Endothelial cell of hepatic sinusoid (primary cell): ENCODE measurements around the gene PCSK9.
"Not testable (repeated sequence)": the region's sequence is repeated elsewhere in the genome, so short reads cannot be mapped to it uniquely, and the experiment has no call there.

ENCODE experiments used
- in situ Hi-C: cut with HindIII; loops from 2 replicates; pipeline ENCODE4 v1.10.0; 2017; ENCODE audit warnings: low sequenced_read_pairs

The PCSK9 gene

DNA sequence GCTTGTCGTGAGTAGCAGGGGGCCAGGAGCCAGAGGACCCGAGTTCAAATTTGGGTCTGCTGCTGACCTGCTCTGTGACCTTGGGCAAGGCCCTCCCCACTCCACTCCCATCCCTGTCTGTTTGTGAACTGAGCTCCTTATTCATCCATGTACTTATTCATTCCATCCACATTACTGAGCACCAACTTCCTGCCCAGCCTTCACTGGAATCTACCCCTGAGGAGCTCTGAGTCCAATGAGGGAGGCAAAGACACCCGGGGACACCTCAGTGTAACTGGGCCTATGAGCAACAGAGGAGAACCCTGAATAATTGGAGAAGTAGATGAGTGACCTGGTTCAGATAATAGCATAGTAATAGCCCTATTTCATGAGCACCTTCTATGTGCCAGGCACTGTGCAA, 31.7 kb upstream of the PCSK9 start:
- in situ Hi-C loops: no loop called here

DNA sequence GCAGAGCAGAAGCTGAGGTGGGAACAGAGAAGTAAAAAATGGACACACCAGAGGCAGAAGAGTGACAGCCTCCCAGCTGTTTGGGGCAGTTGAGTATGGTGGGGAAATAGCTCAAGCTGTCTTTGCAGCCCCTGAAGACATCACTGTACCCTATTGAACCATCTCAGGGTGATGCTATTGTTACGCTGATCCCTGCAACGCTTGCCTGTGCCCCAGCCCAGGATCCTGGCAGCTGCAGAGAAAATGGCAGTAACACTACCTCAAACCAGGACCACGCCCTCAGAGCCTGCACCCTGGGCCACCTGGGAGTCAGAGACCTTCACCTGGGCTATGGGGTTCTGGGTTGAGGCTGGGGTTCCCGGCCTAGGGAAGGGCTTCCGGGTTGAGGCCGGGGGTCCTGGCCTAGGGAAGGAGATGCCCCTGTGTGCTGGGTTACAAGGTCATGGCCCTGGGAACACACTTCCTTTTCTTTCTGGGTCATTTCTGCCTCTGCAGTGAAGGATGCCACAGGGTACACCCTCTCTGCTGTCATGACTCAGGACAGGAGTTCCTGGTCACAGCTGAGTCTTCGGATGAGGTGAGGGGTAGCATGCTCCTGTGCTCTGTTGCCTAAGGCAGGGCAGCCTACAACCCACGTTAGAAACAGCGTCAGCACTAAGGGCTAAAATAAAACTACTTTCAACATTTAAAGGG, 29.0 kb upstream of the PCSK9 start:
- in situ Hi-C loops: no loop called here

DNA sequence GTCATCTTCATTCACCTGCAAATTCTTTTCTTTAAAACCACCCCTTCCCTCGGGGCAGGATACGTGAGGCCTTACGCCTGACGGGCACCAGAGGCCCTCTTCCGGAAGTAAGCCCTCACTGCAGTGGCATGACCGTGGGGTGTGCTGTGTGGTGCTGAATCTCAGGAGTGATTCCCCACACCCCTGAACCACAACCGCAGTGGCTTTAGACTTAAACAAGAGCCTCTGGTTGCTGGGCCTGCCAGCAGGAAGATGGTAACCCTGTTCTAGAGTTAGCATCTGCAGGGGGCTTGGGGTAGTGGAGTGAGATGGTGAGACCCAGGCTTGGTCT, 28.5 kb upstream of the PCSK9 start:
- in situ Hi-C loops: no loop called here

DNA sequence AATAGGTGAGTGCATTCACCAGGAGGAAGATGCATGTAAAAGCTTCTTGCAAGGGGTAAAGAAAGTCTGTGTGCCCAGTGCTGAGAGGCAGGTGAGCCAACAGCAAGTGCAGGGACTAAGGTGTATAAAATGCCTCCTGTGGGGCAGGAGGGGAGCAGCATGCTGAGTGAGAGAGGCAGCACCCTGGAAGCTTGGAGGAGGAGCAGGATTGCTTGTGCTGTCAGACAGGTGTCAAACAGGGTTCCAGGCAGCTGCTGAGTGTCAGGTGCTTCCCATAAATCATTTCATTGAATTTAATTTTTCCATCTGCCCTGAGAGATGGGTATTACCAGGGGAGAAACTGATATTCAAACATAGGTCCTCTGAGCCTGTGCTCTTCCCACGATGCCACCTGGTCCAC, 26.7 kb upstream of the PCSK9 start:
- in situ Hi-C loops: no loop called here

DNA sequence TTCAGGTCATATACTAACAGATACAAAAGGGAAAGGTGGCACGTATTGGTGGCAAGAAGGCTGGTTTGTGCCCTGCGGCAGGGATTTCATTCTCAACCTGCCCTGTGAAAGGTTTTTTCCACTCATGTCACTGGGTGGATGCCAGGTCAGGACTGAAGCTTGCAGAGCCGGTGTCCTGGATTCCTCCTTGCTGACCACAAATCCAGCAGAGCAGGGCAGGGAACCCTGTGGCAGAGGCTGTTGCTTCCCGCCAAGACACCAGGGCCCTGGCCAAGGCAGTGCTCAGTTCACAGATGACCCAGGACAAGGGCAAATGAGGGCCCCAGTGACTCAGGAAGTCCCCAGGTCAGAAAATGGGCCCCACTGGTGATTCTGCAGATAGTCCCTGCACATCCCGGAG, 24.2 kb upstream of the PCSK9 start:
- in situ Hi-C loops: no loop called here

DNA sequence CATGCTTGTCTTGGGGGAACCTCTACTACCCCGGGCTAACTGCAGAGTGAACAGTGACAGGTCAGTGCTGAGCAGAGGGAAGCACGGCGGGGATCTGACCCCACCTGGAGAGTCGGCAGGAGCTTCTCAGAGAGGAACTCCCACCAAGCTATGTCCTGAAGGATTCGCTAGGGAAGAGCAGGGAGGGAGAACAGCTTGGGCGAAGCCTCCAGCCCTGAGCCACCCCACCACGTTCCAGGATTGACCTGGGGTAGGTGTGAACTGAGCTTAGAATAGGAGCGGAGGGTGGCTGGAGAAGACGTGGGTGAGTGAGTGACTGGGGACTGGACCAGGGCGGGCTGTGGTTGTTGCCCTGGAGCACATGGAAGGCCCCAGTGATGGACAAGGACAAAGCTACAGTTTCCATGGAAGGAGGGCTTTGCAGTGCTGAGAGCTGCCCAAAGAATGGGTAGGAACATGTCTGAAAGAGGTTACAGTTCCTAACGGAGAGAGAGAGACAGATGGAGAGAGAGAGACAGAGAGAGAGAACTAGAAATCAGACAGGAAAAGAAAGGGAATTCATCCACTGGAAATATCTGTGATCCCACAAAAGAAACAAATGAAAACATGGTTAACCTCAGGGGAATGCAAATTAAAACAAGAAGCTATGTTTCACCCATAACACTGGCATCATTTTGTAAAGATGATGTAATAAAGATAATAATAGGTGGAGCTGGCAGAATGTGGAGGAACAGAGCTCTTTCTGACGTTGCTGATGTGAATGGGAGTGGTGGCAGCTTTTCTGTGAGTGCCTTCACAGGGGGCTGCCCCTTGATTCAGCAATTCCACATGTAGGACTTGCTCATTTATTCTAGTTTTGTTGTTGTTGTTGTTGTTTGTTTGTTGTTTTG, 23.4 kb upstream of the PCSK9 start:
- in situ Hi-C loops: no loop called here

DNA sequence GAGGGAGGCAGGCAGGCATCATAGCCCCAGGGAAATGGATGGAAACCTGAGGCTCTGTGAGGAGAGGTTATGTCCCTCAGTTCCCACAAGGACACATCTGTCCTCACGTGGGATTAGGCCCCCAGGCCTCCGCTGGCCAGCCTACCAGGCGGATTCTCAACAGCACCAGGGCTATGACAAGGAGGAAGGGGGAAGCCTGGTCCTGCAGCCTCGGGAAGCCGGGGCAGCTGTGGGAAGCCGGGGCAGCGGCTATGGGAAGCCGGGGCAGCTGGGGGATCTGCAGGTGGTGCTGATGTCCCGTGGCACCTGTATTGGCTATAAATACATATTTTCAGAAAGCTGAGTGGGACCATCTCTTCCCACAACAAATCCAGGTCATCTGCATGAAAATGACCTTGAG, 21.0 kb upstream of the PCSK9 start:
- in situ Hi-C loops: no loop called here

DNA sequence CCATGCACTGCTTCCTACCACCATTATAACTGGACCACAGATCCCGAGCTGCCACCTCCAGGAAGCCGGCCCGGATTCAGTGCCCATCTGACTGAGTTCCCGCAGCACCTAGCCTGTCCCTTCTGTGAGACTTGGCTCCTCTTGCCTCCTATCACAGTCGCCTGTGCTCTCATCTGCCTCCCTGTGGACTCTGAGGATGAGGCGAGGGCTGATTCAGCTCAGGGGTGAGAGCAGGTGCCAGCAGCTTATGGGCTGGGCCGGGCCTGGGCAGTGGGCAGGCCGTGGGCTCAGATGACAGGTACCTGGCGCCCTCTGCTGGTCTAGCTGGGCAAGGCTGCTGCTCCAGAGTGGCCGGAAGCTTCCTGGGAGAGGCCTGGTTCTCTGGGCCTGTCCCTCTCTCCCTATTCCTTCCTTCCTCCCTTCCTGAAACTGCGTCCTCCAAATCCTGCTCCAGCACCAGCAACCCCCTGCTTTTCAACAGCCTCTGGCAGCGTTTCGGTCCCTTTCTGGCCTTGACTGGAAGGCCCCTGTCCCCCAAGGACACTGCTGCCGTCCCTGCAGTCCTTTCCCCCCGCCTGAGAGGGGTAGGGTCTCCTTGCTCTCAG, 17.3 kb upstream of the PCSK9 start:
- in situ Hi-C loops: no loop called here

DNA sequence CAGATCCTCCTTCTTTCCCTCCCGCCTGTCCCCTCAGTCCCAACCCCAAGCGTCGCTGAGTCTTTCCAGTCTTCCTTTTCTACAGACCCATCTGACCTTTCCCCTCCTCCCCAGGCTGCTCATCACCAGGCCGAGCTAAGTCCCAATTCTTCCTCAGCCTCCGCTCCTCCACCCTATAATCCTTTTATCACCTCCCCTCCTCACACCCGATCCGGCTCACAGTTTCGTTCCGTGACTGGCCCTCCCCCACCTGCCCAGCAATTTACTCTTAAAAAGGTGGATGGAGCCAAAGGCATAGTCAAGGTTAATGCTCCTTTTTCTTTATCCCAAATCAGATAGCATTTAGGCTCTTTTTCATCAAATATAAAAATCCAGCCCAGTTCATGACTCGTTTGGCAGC, 15.2 kb upstream of the PCSK9 start:
- in situ Hi-C loops: not testable (repeated sequence)

DNA sequence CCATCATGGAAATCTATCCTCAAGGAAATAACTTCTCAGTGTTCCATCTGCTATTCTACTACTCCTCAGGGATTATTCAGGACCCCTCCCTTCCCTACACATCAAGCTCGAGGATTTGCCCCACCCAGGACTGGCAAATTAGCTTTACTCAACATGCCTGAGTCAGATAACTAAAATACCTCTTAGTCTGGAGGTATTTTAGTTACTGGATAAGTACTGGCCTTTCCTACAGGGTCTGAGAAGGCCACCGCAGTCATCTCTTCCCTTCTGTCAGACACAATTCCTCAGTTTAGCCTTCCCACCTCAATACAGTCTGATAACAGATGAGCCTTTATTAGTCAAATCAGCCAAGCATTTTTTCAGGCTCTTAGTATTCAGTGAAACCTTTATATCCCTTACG, 12.7 kb upstream of the PCSK9 start:
- in situ Hi-C loops: not testable (repeated sequence)

DNA sequence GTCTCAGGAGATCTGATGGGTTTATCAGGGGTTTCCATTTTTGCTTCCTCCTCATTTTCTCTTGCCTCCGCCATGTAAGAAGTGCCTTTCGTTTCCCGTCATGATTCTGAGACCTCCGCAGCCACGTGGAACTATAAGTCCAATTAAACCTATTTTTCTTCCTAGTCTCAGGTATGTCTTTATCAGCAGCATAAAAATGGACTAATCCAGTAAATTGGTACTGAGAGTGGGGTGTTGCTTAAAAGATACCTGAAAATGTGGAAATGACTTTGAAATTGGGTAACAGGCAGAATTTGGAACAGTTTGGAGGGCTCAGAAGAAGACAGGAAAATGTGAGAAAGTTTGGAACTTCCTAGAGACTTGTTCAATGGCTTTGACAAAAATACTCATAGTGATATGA, 8.2 kb upstream of the PCSK9 start:
- in situ Hi-C loops: not testable (repeated sequence)

DNA sequence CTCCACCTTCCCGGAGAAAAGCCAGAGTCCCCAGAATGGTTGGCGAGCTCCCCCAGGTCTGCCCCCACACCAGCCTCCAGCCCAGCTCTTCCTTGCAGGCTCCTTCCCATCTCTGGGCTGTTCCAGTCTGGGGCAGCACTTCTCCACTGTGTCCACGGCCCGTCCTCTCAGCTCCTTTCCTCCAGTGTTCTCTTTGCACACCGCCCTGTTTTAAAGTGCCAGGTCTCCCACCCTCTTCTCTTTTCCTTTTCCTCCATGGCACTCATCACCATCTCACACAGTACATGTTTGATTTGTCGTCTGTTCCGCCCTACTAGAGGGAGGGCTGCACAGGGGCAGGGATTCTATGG, 6.1 kb upstream of the PCSK9 start:
- in situ Hi-C loops: no loop called here

DNA sequence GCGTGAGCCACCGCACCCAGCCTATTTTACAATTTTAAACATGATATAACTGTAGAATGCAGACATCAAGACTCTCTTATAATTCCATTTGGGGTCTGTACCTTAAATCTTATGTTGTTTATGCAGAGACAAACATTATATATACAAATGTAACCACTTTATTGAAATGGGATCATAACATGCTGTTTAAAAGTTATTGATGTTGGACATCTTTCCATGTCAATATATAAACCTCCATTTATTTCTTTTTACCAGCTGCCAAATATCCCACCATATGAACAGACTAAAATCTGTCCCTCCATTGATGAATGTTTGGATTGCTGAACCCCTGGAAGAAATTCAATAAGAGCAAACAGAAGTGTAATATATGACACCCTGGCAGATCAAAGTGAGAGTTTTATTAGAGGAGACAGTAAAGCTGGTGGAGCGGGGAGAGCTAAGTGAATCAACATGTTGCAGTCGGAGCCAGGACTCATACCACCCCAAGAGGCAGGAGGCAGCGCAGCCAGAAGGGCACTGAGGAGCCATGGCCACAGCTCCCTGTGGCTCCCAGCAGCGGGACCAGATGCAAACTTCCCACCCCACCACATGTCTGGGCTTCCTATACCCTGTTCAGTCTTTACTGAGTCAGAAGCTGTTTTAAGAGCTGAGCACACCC, 4.7 kb upstream of the PCSK9 start:
- in situ Hi-C loops: no loop called here

DNA sequence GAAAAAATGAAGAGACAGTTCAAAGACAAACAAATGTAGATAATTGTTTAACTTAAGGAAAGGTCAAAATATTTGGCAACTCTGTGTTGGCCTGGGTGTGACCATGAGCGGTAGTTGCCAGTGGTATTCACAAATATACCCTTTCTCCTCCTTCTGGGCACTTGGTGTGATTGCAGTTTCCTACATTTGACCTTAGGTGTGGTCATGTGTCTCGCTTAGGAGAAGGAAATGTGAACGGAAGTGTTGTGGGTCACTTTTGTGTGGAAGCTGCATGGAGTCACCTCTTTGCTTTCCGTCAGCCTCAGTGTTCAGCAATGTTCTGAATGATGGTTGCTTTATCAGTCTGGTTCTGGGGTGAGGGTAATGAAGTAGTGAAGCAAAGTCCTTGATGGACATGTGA, 3.4 kb upstream of the PCSK9 start:
- in situ Hi-C loops: no loop called here

DNA sequence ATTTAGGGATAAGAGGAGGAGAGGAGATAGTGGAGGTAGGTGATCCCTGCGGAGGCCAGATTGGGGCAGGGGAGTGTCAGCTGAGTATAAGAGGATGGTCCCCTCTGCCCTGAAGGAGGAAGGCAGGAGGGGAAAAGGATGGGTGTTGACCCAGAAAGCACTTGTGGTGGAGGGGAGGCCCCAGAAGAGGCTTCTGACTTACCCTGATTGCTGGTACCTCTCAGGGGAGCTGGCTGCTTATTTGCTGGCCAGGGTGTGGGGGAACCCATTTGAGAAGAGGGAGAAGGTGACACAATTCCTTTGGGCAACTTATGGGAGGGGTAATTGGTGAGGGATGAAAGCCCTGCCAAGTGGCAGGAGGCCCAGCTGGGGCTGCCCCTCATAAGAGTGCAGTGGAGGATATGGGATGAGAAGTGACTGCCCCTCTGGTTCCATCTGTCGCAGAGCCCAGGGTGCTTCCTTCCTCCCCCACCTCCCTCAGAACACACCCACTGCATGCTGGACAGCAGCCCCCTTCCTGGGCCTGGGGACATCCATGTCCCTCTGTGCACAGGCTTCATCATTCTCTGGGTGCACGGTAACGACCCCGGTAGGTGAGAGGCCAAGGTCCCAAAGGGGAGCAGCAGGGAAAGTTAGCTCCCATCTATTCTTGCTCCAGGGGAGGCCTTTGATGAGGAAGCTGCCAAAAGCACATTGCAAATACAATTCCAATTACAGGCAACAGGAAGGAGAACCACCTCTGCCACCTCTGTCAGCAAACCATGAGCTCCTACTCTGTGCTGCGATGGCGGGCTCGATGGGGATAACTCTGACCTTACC, 1.4 kb upstream of the PCSK9 start:
- in situ Hi-C loops: no loop called here

DNA sequence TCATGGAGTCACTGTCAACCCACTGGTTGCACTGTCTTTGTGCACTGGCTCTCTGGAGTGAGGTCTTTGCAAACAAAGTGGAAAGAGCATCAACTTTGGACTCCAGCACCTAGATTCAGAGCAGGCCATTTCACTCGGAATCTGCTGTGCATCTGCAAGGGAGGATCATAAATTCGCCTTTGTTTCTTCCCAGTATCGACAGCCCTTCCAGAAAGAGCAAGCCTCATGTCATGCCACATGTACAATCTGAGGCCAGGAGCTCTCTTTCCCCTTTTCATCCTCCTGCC, 853 bp upstream of the PCSK9 start:
- in situ Hi-C loops: no loop called here

DNA sequence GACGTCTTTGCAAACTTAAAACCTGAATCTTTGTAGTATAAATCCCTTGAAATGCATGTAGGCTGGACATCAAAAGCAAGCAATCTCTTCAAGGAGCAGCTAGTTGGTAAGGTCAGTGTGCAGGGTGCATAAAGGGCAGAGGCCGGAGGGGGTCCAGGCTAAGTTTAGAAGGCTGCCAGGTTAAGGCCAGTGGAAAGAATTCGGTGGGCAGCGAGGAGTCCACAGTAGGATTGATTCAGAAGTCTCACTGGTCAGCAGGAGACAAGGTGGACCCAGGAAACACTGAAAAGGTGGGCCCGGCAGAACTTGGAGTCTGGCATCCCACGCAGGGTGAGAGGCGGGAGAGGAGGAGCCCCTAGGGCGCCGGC, 390 bp upstream of the PCSK9 start:
- in situ Hi-C loops: no loop called here

DNA sequence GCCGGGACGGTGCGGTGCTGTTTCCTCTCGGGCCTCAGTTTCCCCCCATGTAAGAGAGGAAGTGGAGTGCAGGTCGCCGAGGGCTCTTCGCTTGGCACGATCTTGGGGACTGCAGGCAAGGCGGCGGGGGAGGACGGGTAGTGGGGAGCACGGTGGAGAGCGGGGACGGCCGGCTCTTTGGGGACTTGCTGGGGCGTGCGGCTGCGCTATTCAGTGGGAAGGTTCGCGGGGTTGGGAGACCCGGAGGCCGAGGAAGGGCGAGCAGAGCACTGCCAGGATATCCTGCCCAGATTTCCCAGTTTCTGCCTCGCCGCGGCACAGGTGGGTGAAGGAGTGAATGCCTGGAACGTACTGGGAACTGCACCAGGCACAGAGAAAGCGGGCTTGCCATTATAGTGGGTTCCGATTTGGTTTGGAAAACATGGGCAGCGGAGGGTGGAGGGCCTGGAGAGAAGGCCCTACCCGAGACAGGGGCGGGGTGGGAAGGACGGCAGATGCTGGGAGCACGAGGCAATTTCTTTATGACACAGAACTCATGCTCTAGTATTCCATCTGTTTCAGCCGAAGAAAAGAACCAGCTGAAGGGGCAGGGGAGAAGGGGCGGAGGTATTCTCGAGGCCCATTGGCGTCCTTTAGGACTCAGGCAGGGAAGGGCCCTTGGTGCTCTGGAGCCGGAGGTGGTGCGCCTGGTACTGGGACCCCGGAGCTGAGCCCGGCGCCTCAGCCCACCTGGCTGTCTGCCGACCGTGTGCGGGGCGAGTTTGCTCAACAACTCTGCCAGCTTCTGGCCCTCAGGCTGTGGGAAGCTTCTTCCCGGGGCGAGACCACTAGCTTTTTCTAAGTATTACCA, 960 bp downstream of the PCSK9 start:
- in situ Hi-C loops: no loop called here

DNA sequence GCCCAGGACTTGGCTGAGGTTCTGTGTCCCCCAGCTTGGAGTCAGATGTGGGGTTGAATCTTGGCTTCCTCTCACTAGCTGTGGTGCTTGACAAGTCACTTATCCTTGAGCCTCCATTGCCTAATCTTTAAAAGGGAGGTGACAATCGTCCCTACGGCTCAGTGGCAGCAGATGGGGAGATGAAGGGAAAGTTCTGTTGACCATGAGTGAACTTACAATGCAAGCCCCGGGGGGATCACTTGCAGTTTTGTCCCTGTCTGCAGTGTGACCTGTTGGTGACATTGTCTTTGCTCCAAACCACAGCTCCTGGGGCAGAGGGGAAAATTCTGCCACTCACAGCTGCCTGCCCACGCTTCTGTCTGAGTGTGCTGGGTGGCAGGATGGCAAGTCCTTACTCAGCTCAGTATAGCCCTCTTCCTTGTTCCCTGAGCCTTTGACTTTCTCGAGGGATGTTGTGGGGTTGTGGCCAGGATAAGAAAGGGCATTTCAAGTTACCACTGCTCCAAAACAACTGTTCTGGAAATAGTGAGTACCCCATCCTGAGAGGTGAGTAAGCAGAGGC, 1.7 kb downstream of the PCSK9 start:
- in situ Hi-C loops: no loop called here

DNA sequence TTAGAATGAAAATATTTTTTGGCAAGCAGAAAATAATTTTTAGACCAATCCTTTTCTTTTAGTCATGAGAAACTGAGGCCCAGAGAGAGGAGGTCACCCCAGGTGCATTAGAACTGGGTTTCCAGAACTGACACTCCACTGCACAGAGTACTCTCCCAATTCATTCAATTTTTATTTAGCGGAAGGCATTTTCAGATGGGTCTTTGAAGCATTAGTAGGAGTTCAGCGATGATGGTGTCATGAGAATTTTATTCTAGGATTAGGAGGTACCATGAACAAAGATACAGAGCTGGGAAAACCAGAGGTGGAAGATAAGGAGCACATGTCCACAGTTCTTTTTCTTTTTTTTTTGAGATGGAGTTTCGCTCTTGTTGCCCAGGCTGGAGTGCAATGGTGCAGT, 2.3 kb downstream of the PCSK9 start:
- in situ Hi-C loops: no loop called here
